Stimulated activated effector memory CD8-positive, alpha-beta T cell treated with anti-CD3 and anti-CD28 coated beads, Interleukin-12 subunit alpha, Interleukin-12 subunit beta, amount 100 ng/mL, for 72 hours (primary cell): ENCODE measurements around the gene NUSAP1.
A peak's percentile ranks its signal among the peaks of the same experiment; 100 is the strongest.
"Not testable (repeated sequence)": the region's sequence is repeated elsewhere in the genome, so short reads cannot be mapped to it uniquely, and the experiment has no call there.

ENCODE experiments used
- ATAC-seq: fragments of 150-1000 bp; cut with Tn5 transposase; 2 replicates; pipeline ENCODE4 v1.10.0; 2021
- DNase-seq, 2 donors: peaks; one replicate each; pipeline ENCODE4 v3.0.0; 2021 to 2022; ENCODE audit warnings: low spot score in 2 of 2
- H3K27ac Mint-ChIP-seq: one replicate; pipeline ENCODE4 v1.8.0; 2022; ENCODE audit warnings: mild to moderate bottlenecking, mixed read lengths
- H3K36me3 Mint-ChIP-seq: one replicate; pipeline ENCODE4 v1.8.0; 2022; ENCODE audit warnings: mild to moderate bottlenecking, mixed read lengths
- H3K4me1 Mint-ChIP-seq: one replicate; pipeline ENCODE4 v1.8.0; 2022; ENCODE audit warnings: mixed read lengths
- H3K4me3 Mint-ChIP-seq: one replicate; pipeline ENCODE4 v1.8.0; 2022; ENCODE audit warnings: mild to moderate bottlenecking, mixed read lengths
- H3K9me3 Mint-ChIP-seq: one replicate; pipeline ENCODE4 v1.8.0; 2022; ENCODE audit warnings: mixed read lengths

NUSAP1 gene

DNA sequence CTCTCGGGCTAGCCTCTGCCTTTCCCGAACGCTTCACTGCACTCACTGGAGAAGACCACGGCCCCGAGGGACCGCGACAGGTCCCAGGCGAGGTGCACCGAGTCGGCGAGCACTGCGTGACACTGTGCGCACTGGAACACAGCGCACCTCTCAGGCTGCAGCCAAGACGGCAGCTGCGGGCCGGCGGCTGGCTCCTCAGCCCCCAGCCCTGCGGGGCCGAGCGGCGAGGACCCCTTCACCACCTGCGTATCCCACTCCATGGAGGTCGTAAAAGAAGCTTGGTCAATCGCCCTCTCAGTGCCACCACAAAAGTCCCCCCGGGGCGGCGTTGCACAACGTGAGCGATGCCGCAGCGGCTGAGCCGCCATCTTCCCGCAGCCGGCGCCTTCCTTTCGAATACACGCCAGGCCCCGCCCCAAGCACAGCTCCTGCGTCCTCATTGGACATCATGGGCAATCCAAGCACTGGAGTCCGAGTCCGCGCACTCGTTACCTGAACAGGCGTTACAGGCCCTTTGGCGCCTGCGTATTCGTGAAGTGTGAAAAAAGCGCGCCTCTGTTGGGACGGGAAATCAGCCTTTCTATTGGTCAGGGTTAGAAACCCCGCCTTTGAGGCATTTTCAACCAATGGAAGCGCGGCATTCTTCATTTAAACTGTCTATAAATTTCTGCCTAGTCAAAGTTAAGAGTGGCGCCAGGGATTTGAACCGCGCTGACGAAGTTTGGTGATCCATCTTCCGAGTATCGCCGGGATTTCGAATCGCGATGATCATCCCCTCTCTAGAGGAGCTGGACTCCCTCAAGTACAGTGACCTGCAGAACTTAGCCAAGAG is at the start of gene NUSAP1, which contains the start of gene OIP5:
NUSAP1 (plus strand) TSS at position 688 of the 832 bp plus-strand sequence; CDS start at position 765, 77 bp downstream.
OIP5 (minus strand) TSS at position 398 of the 832 bp plus-strand sequence; CDS start at position 368, 30 bp downstream.
- H3K9me3 Mint-ChIP-seq, result no peaks in the 10 kb centered on the region
- peaks cover 24% of the 10 kb centered on the region for H3K4me1 Mint-ChIP-seq
- DNase-seq (peak; percentile 85 to 97), ATAC-seq (peak; percentile 96)
- H3K4me3 Mint-ChIP-seq, result peak within 1 kb of the TSS; percentile 97
- peaks cover 36% of the 10 kb centered on the region for H3K36me3 Mint-ChIP-seq
- H3K27ac Mint-ChIP-seq, result peak within 1 kb of the TSS; percentile 98

DNA sequence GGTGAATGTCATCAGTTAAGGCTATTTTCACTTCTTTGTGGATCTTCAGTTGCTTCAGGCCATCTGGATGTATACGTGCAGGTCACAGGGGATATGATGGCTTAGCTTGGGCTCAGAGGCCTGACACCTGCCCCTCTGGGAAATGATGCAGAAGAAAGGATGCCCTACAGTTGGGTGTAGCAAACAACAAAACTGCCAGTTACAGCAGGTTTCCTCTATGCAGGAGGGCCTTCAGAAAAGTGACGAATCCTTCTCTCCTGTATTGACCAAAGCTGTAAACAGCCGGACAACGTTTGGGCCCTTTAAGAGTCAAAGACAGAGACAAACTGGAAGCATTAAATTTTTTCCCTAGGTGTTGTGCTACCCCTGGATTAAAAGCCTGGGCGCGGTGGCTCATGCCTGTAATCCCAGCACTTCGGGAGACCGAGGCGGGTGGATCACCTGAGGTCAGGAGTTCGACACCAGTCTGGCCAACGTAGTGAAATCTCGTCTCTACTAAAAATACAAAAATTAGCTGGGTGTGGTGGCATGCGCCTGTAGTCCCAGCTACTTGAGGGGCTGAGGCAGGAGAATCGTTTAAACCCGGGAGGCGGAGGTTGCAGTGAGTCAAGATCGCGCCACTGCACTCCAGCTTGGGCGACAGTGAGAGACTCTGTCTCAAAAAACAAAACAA is 49.6 kb upstream of the NUSAP1 start:
- ATAC-seq, H3K9me3 Mint-ChIP-seq, DNase-seq: not testable (repeated sequence)
- Mint-ChIP-seq H3K27ac (peak overlapping the region; percentile 97), H3K4me3 (peak overlapping the region; percentile 96), H3K4me1 (peaks cover 35% of the 10 kb centered on the region), H3K36me3 (peaks cover 55% of the 10 kb centered on the region)

GRCh38 chr15:41283653-41284426 is 48.8 kb upstream of the NUSAP1 start:
- ATAC-seq, result peak; percentile 98
- peak overlapping the region; percentile 97 for H3K27ac Mint-ChIP-seq
- H3K4me3 Mint-ChIP-seq, result peak overlapping the region; percentile 96
- peaks cover 55% of the 10 kb centered on the region for H3K36me3 Mint-ChIP-seq
- peak; percentile 97 to 98 for DNase-seq
- peaks cover 40% of the 10 kb centered on the region for H3K4me1 Mint-ChIP-seq
- H3K9me3 Mint-ChIP-seq, result no peaks in the 10 kb centered on the region

DNA sequence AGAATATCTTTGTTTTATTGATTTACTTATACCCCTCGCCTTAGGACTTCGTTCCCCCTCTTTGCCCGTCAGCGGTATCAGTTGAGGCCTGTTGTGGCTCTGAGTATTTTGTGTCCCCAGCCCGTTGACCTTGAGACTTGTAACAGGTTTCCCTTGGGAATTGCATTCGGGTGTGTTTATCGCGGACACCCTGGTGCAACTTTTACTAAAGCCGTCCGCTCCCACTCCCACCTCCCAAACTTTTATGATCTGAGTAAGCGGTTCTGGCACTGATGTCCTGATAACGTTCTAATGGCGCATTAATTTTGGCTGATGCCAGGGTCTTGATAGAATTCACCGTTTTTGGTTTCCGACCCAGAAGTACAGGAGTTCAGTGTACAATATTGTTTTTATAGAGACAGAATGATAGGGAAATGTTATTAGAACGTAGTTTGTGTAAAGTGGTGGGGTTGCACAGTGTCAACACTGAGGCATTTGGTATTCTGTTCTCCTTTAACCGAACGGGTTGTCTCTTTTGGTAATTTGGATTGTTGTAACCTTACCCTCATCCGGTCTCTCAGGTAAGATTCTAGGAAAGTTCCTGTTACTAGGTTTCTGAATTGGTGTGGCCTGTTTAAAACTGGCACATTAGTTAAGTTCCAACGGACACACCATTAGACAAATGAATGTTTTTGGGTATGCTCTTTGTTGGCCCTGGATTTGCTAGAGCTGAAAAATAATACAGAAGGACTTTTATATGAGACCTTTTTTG is 48.1 kb upstream of the NUSAP1 start:
- Mint-ChIP-seq H3K4me1 (peaks cover 42% of the 10 kb centered on the region), H3K4me3 (peak overlapping the region; percentile 96), H3K9me3 (no peaks in the 10 kb centered on the region), H3K27ac (peak overlapping the region; percentile 97), H3K36me3 (peaks cover 63% of the 10 kb centered on the region)
- DNase-seq (no peak), ATAC-seq (no peak)

DNA sequence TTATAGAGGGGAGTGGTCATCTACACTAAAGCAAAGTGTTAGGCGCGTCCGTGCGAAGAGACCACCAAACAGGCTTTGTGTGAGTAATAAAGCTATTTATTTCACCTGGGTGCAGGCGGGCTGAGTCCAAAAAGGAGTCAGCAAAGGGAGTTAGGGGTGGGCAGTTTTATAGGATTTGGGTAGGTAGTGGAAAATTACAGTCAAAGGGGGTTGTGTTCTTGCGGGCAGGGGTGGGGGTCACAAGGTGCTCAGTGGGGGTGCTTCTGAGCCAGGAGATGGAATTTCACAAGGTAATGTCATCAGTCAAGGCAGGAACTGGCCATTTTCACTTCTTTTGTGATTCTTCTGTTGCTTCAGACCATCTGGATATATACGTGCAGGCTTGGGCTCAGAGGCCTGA is 47.4 kb upstream of the NUSAP1 start:
- no peak for ATAC-seq

DNA sequence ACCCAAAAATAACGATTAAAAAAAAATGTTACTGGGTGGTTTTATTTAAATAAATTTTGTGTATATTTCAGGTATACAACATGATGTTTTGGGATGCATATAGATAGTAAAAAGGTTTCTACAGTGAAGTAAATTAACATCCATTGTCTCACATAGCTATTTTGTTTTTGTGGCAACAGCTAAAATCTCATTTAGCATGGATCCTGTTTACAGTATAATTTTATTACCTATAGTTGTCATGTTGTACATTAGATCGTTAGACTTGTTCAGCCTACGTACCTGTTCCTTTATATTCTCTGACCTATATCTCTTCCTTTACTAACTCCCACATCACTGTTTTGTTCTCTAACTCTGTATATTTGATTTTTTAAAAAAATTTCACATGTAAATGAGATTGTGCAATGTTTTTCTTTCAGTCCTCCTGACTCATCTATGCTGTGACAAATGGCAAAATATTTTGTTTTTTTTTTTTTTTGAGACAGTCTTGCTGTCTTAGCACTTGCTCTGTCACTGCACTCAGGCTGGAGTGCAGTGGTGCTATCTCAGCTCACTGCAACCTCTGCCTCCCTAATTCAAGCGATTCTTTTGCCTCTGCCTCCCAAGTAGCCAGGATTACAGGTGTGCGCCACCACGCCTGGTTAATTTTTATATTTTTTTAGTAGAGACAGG is 45.9 kb upstream of the NUSAP1 start:
- DNase-seq, result no peak
- Mint-ChIP-seq H3K4me1 (peaks cover 42% of the 10 kb centered on the region), H3K27ac (peak overlapping the region; percentile 11), H3K4me3 (peak overlapping the region; percentile 36), H3K9me3 (no peaks in the 10 kb centered on the region), H3K36me3 (peaks cover 81% of the 10 kb centered on the region)
- ATAC-seq, result no peak

More for the DNA sequence above, 47.4 kb upstream of the NUSAP1 start:
- H3K4me1 Mint-ChIP-seq, result peaks cover 42% of the 10 kb centered on the region
- peaks cover 70% of the 10 kb centered on the region for H3K36me3 Mint-ChIP-seq
- H3K9me3 Mint-ChIP-seq, result no peaks in the 10 kb centered on the region
- DNase-seq, result peak in 1 of 2 donors; percentile 54
- H3K4me3 Mint-ChIP-seq, result peak overlapping the region; percentile 96
- H3K27ac Mint-ChIP-seq, result peak overlapping the region; percentile 97

DNA sequence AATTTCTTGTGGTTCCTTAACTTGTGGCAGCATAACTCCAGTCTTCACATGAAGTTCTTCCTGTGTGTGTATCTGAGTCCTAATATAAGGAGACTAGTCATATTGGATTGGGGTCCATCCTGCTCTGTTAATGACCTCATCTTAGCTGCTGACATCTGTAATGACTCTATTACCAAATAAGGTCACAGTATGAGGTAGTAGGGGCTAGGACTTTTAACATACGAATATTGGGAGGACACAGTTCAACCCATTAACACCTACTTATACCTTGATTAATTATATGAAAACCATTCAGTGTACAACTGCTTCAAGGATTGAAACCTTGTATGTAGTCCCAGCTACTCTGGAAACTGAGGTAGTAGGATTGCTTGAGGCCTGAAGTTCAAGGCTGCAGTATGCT is 44.2 kb upstream of the NUSAP1 start:
- peaks cover 30% of the 10 kb centered on the region for H3K4me1 Mint-ChIP-seq
- no peaks in the 10 kb centered on the region for H3K9me3 Mint-ChIP-seq
- DNase-seq (no peak), ATAC-seq (no peak)
- no peak overlapping the region for H3K4me3 Mint-ChIP-seq
- H3K36me3 Mint-ChIP-seq, result peaks cover 96% of the 10 kb centered on the region
- H3K27ac Mint-ChIP-seq, result peak overlapping the region; percentile 87

- no peak overlapping the region for H3K27ac Mint-ChIP-seq
- H3K4me1 Mint-ChIP-seq, result peaks cover 37% of the 10 kb centered on the region
- peaks cover 96% of the 10 kb centered on the region for H3K36me3 Mint-ChIP-seq
Measured at GRCh38 chr15:41289953-41290352, 42.7 kb upstream of the NUSAP1 start.

DNA sequence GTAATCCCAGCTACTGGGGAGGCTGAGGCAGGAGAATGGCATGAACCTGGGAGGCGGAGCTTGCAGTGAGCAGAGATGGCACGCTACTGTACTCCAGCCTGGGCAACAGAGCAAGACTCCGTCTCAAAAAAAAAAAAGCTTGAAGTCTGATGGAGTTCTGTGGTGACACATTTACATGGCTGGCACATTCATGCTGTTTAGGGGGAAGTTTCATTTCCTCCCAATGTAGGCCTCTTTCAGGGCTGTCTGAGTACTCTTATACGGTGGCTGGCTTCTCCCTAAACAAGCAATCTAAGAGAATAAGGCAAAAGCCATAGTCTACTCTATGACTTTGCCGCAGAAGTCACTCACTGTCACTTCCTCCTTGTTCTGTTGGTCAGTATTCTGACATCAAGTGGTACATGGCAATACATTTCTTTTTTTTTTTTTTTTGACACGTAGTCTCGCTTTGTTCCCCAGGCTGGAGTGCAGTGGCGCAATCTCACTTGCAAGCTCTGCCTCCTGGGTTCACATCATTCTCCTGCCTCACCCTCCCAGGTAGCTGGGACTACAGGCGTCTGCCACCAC is 41.5 kb upstream of the NUSAP1 start:
- peaks cover 96% of the 10 kb centered on the region for H3K36me3 Mint-ChIP-seq
- H3K4me1 Mint-ChIP-seq, result peaks cover 28% of the 10 kb centered on the region
- H3K27ac Mint-ChIP-seq, result peak overlapping the region; percentile 17
- ATAC-seq (peak; percentile 75), DNase-seq (no peak)
- no peaks in the 10 kb centered on the region for H3K9me3 Mint-ChIP-seq
- H3K4me3 Mint-ChIP-seq, result no peak overlapping the region

More at GRCh38 chr15:41289953-41290352, 42.7 kb upstream of the NUSAP1 start:
- no peak for ATAC-seq
- H3K4me3 Mint-ChIP-seq, result no peak overlapping the region
- no peaks in the 10 kb centered on the region for H3K9me3 Mint-ChIP-seq
- no peak for DNase-seq

DNA sequence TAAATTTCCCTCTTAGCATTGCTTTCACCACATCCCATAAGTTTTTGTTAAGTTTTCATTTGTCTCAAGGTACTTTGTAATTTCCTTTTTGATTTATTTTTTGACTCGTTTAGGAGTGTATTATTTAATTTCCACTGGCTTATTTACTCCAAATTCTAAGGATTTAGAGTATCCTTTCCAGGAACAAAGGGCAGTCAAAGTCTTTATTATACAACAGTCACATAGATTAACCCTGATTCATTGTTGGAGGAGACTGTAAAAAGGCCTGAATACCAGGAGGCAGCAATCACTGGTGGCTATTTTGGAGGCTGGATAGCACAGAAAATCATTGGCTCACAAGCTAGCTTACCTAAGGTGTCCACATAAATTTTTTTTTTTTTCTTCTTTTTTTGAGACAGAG is 40.2 kb upstream of the NUSAP1 start:
- H3K27ac Mint-ChIP-seq, result peak overlapping the region; percentile 23

DNA sequence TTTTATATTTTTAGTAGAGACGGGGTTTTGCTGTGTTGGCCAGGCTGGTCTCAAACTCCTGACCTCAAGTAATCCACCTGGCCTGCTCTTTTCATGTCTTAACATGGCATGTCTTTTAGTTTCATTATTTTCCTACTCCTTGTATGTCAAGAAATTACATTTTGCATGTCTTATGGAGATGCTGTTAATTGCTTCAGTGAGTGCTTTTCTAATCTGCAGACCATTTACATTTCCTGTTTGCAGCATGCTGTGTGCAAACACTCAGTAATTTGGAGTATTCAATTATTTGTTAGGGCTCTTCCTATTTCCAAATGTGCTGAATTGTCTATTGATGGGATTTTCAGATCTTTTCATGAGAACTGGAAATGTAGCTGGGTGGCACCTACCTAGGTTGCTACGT is 31.5 kb upstream of the NUSAP1 start:
- H3K36me3 Mint-ChIP-seq, result peaks cover 61% of the 10 kb centered on the region
- not testable (repeated sequence) for DNase-seq, ATAC-seq, H3K9me3 Mint-ChIP-seq, H3K4me1 Mint-ChIP-seq, H3K4me3 Mint-ChIP-seq
- H3K27ac Mint-ChIP-seq, result peak overlapping the region; percentile 14

More for the DNA sequence above, 40.2 kb upstream of the NUSAP1 start:
- Mint-ChIP-seq H3K4me3 (no peak overlapping the region), H3K9me3 (no peaks in the 10 kb centered on the region), H3K4me1 (peaks cover 18% of the 10 kb centered on the region), H3K36me3 (peaks cover 96% of the 10 kb centered on the region)
- no peak for DNase-seq
- ATAC-seq, result no peak

DNA sequence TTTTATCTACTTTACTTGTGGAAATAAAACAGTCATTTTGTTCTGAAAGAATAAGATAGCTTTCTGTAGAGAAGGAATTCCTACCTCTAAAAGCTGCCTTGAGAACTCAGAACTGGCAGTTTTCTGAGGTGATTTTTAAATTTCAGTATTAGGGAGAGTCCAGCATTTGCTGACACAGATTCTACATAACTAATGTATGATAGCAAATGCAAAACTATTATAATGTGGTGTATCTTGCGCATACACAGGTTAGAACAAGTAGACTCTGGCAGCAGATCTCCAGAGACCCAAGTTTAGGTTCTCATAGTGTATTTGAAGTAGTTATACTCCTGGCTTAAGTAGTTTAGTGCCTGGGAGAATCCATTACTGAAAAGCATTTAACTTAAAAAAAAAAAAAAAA is 31.1 kb upstream of the NUSAP1 start:
- H3K9me3 Mint-ChIP-seq, result no peaks in the 10 kb centered on the region
- DNase-seq (no peak), ATAC-seq (no peak)
- H3K27ac Mint-ChIP-seq, result no peak overlapping the region
- H3K4me3 Mint-ChIP-seq, result no peak overlapping the region
- peaks cover 8% of the 10 kb centered on the region for H3K4me1 Mint-ChIP-seq
- peaks cover 57% of the 10 kb centered on the region for H3K36me3 Mint-ChIP-seq

DNA sequence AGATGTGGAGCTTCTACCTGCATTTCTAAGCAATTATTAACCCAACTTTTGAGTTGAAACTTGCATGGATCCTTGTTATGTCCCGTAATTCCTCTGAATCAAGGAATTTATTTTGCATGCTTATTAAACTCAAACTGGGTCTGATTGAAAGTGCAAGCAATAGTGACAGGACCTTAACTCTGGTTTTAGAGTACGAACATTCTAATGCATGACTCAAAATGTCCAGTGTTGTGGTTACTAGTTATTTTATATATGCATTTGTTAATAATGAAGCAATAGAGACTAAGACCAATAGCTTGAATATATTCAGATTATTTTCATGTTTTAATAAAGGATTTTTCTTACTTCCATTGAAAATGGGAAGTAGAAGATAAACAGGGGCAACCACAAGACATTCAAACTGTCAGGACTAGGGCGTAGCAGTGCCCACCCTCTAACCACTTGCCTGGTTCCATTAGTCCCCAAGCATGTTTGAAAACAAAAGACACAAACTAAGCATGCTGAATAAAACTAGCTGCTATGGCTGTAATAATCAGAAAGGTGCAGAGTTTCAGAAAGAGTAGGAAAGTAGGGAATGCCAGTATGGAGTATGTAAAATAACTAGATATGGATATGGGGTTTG is 28.4 kb upstream of the NUSAP1 start:
- no peak for DNase-seq
- peaks cover 8% of the 10 kb centered on the region for H3K4me1 Mint-ChIP-seq
- peak overlapping the region; percentile 64 for H3K27ac Mint-ChIP-seq
- no peak for ATAC-seq
- peaks cover 47% of the 10 kb centered on the region for H3K36me3 Mint-ChIP-seq
- H3K4me3 Mint-ChIP-seq, result no peak overlapping the region
- H3K9me3 Mint-ChIP-seq, result no peaks in the 10 kb centered on the region
